Suprapubic skin (tissue), 4 donors: ENCODE measurements around the gene DPYSL5. TPM values are rescaled to one million over a fixed set of nuclear protein-coding genes. Genes with fewer than 3 reads are reported as not detected.

Experiments
- DNase-seq, 2 donors: peaks; one replicate each; pipeline ENCODE4 v3.0.0-alpha.2; 2019; ENCODE audit warnings: low spot score in 2 of 2
- H3K27ac ChIP-seq: fragments of 200-600 bp; sonication (generic); one replicate; pipeline ENCODE4 v1.5.1; 2019
- H3K27me3 ChIP-seq: fragments of 200-600 bp; sonication (generic); one replicate; pipeline ENCODE4 v1.5.1; 2019
- H3K36me3 ChIP-seq: fragments of 200-600 bp; sonication (generic); one replicate; pipeline ENCODE4 v1.5.1; 2019
- H3K4me1 ChIP-seq: fragments of 200-600 bp; sonication (generic); one replicate; pipeline ENCODE4 v1.5.1; 2019
- H3K4me3 ChIP-seq: fragments of 200-600 bp; sonication (generic); one replicate; pipeline ENCODE4 v1.5.1; 2019; ENCODE audit warnings: mild to moderate bottlenecking
- H3K9me3 ChIP-seq: fragments of 200-600 bp; sonication (generic); one replicate; pipeline ENCODE4 v1.5.1; 2019
- CTCF ChIP-seq, 2 donors: fragments of 200-600 bp in 1 of 2; fragments of 450-650 bp in 1 of 2; sonication (generic) in 1 of 2; IDR thresholded peaks; one replicate each; pipeline ENCODE4 v1.5.1; 2016 to 2019; ENCODE audit warnings: antibody characterized with exemption in 2 of 2, mild to moderate bottlenecking in 1 of 2, moderate library complexity in 1 of 2
- EP300 ChIP-seq: sonication (generic); formaldehyde crosslinking; IDR thresholded peaks from one replicate; pipeline ENCODE4 v1.6.1; 2017; ENCODE audit warnings: antibody characterized with exemption
- POLR2A ChIP-seq, 2 donors: fragments of 450-650 bp; IDR thresholded peaks; one replicate each; pipeline ENCODE4 v1.6.1; 2017; ENCODE audit warnings: antibody characterized with exemption in 2 of 2, mild to moderate bottlenecking in 2 of 2, moderate library complexity in 2 of 2
- POLR2AphosphoS5 ChIP-seq, 3 donors: sonication (generic); formaldehyde crosslinking; IDR thresholded peaks; one replicate each; pipeline ENCODE4 v1.6.1; 2017; ENCODE audit warnings: antibody characterized with exemption in 3 of 3
- WGBS: methylation state at CpG from one replicate; pipeline ENCODE4 v1.1.5; 2018; 5-methylcytosine and 5-hydroxymethylcytosine counted together
- total RNA-seq, 4 donors: library from RNA; depleted of rRNA; stranded (reverse); fragments of >200 nt; gene quantifications; one replicate each; pipeline ENCODE4 v1.1.0, GENCODE V29; 2016

The DPYSL5 gene
- total RNA-seq, 4 donors from 2014 or later: not detected

- no peaks in the 10 kb centered on the region for H3K9me3 ChIP-seq
- H3K4me3 ChIP-seq: no peak overlapping the region
- no peaks in the 10 kb centered on the region for H3K36me3 ChIP-seq
- no peak for DNase-seq
- H3K4me1 ChIP-seq: no peaks in the 10 kb centered on the region
- H3K27ac ChIP-seq: no peak overlapping the region
- 89% methylated on average over 4 of the region's 4 CpGs for WGBS
- no peak for TF ChIP-seq EP300
- TF ChIP-seq POLR2AphosphoS5 (IDR thresholded peaks at IDR 0.05): no peak
- peaks cover 58% of the 10 kb centered on the region for H3K27me3 ChIP-seq
Observed at GRCh38 chr2:26859622-26860021, 11.7 kb downstream of the DPYSL5 start.

GRCh38 chr2:26860211-26860850, 12.4 kb downstream of the DPYSL5 start:
- Histone ChIP-seq H3K4me1 (no peaks in the 10 kb centered on the region), H3K27me3 (peaks cover 51% of the 10 kb centered on the region), H3K36me3 (no peaks in the 10 kb centered on the region), H3K9me3 (no peaks in the 10 kb centered on the region), H3K27ac (no peak overlapping the region), H3K4me3 (no peak overlapping the region)
- 63% methylated on average over 3 of the region's 3 CpGs for WGBS
- no peak for TF ChIP-seq CTCF (IDR thresholded peaks at IDR 0.05)
- TF ChIP-seq POLR2A (IDR thresholded peaks at IDR 0.05): no peak
- no peak for TF ChIP-seq POLR2AphosphoS5 (IDR thresholded peaks at IDR 0.05)
- no peak for TF ChIP-seq EP300
- no peak for DNase-seq

GRCh38 chr2:26861610-26862224, 13.8 kb downstream of the DPYSL5 start:
- H3K4me1 ChIP-seq: no peaks in the 10 kb centered on the region
- peaks cover 49% of the 10 kb centered on the region for H3K27me3 ChIP-seq
- no peak overlapping the region for H3K4me3 ChIP-seq
- TF ChIP-seq POLR2A (IDR thresholded peaks at IDR 0.05) (no peak), CTCF (IDR thresholded peaks at IDR 0.05) (no peak), POLR2AphosphoS5 (IDR thresholded peaks at IDR 0.05) (no peak)
- no peaks in the 10 kb centered on the region for H3K9me3 ChIP-seq
- H3K27ac ChIP-seq: no peak overlapping the region
- DNase-seq: no peak
- 79% methylated on average over 2 of the region's 2 CpGs for WGBS
- H3K36me3 ChIP-seq: no peaks in the 10 kb centered on the region

GRCh38 chr2:26864226-26864625, 16.3 kb downstream of the DPYSL5 start:
- 92% methylated on average over 2 of the region's 2 CpGs for WGBS
- TF ChIP-seq CTCF (IDR thresholded peaks at IDR 0.05): no peak
- no peak for TF ChIP-seq POLR2AphosphoS5 (IDR thresholded peaks at IDR 0.05)
- no peak for TF ChIP-seq POLR2A (IDR thresholded peaks at IDR 0.05)
- no peak for TF ChIP-seq EP300
- H3K4me3 ChIP-seq: no peak overlapping the region
- no peak for DNase-seq
- H3K36me3 ChIP-seq: no peaks in the 10 kb centered on the region
- no peak overlapping the region for H3K27ac ChIP-seq
- H3K9me3 ChIP-seq: no peaks in the 10 kb centered on the region
- H3K4me1 ChIP-seq: no peaks in the 10 kb centered on the region
- H3K27me3 ChIP-seq: peaks cover 35% of the 10 kb centered on the region

- 82% methylated on average over 7 of the region's 7 CpGs for WGBS
- H3K27me3 ChIP-seq: peaks cover 33% of the 10 kb centered on the region
- H3K9me3 ChIP-seq: no peaks in the 10 kb centered on the region
- H3K36me3 ChIP-seq: no peaks in the 10 kb centered on the region
- TF ChIP-seq POLR2A (IDR thresholded peaks at IDR 0.05) (no peak), EP300 (no peak), POLR2AphosphoS5 (IDR thresholded peaks at IDR 0.05) (no peak), CTCF (IDR thresholded peaks at IDR 0.05) (no peak)
- H3K27ac ChIP-seq: no peak overlapping the region
- no peak for DNase-seq
- no peak overlapping the region for H3K4me3 ChIP-seq
- H3K4me1 ChIP-seq: no peaks in the 10 kb centered on the region
Observed at GRCh38 chr2:26864646-26865045, 16.7 kb downstream of the DPYSL5 start.
